ENCODE results near the gene HSD17B7.

- TF ChIP-seq TOX (CRISPR knock-in tag; IDR thresholded peaks at IDR 0.05; ENCODE audit: borderline replicate concordance) (no peak), ZNF8 (CRISPR knock-in tag; IDR thresholded peaks at IDR 0.05) (no peak), PATZ1 (CRISPR knock-in tag; IDR thresholded peaks at IDR 0.05; ENCODE audit: borderline replicate concordance) (no peak), POU6F1 (CRISPR knock-in tag; IDR thresholded peaks at IDR 0.05; ENCODE audit: borderline replicate concordance, low read depth) (no peak), ARNTL (CRISPR knock-in tag; IDR thresholded peaks at IDR 0.05; ENCODE audit: borderline replicate concordance, low read depth) (no peak), BACH2 (CRISPR knock-in tag; IDR thresholded peaks at IDR 0.05; ENCODE audit: borderline replicate concordance) (no peak), OSR1 (CRISPR knock-in tag; IDR thresholded peaks at IDR 0.05) (no peak), ESRRG (CRISPR knock-in tag; IDR thresholded peaks at IDR 0.05) (no peak), CREB5 (CRISPR knock-in tag; IDR thresholded peaks at IDR 0.05; ENCODE audit: low read depth) (no peak), ZC3H10 (CRISPR knock-in tag; IDR thresholded peaks at IDR 0.05) (no peak), TSHZ2 (CRISPR knock-in tag; IDR thresholded peaks at IDR 0.05) (no peak), RARB (CRISPR knock-in tag; IDR thresholded peaks at IDR 0.05) (no peak), SNAI2 (CRISPR knock-in tag; IDR thresholded peaks at IDR 0.05) (no peak), ISL1 (CRISPR knock-in tag; IDR thresholded peaks at IDR 0.05) (no peak)
Observed at GRCh38 chr1:162857850-162858249, 67.3 kb downstream of the HSD17B7 start.

Data from SK-N-SH treated with all-trans-retinoic acid at 6 μM for 48 hours (cell line).